Bone marrow (tissue), 2 donors: ENCODE results near the gene HNRNPLL.
"Not testable (repeated sequence)": the region's sequence is repeated elsewhere in the genome, so short reads cannot be mapped to it uniquely, and the experiment has no call there.

Experiments
- DNase-seq, 2 donors: peaks; one replicate each; lab custom pipeline; 2025; lab: John Stamatoyannopoulos, UW

Gene HNRNPLL

GRCh38 chr2:38619458-38620164, 16.9 kb upstream of the HNRNPLL start:
- DNase-seq: no peak

GRCh38 chr2:38617301-38617700, 14.6 kb upstream of the HNRNPLL start:
- DNase-seq: no peak

GRCh38 chr2:38615237-38615636, 12.5 kb upstream of the HNRNPLL start:
- DNase-seq: no peak

- no peak for DNase-seq
Measured at GRCh38 chr2:38613849-38614213, 11.1 kb upstream of the HNRNPLL start.

DNA sequence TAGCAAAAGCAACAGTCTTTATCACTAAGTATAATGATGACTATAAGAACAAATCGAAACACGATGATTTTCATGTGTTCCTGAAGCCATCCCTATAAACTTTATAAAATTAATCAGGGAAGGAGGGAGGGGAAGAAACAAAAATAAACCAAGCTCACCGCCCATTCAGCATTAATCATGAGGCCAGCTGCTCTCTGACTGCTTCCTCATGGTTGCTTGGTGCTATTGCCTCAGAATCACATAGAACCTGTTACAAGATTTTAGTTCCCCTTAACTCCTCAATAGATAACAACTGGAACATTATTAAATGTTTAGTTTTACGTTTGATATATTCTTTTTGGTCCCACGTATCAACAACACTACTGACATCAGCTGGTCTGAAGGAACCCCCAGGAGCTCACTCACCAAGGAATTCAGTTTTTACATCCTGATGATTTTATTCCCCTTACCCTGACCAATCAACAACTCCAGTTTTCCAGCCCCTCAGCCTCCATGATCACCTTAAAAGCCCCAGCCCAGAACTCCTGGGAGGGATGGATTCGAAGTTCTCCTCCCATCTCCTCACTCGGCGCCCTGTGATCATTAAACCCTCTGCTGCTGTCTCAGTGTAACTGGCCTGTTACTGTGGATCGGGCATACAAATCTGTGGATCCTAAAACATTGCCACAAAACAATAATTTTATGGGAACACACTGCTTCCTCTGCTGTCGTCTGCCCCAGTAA, 10.6 kb upstream of the HNRNPLL start:
- peak in 1 of 2 donors; percentile 8 for DNase-seq

- no peak for DNase-seq
Measured at GRCh38 chr2:38610851-38611801, 8.4 kb upstream of the HNRNPLL start.

DNA sequence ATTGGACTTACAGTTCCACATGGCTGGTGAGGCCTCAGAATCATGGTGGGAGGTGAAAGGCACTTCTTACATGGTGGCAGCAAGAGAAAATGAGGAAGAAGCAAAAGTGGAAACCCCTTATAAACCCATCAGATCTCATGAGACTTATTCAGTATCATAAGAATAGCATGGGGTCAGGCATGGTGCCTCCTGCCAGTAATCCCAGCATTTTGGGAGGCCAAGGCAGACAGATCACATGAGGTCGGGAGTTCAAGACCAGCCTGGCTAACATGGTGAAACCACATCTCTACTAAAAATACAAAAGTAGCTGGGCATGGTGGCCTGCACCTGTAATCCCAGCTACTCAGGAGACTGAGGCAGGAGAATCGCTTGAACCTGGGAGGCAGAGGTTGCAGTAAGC, 6.5 kb upstream of the HNRNPLL start:
- not testable (repeated sequence) for DNase-seq

DNA sequence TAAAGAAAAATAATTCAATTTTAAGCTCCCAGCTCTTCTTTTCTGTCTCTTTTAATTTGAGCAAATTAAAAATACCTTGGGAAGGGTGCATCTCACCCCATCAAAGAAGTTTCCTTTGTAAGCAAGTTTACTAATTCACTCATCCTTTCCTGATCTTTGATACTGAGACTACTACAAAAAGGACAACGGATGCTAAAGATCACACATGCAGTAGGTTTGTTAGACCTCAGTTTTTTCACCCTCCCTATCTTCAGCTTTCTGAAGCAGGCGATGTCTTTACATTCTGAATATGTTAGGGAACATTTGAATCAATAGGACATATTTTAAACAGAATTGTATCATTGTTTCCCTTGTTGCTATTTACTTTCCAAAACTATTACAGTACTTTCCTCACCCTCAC, 6.0 kb upstream of the HNRNPLL start:
- DNase-seq: no peak

DNA sequence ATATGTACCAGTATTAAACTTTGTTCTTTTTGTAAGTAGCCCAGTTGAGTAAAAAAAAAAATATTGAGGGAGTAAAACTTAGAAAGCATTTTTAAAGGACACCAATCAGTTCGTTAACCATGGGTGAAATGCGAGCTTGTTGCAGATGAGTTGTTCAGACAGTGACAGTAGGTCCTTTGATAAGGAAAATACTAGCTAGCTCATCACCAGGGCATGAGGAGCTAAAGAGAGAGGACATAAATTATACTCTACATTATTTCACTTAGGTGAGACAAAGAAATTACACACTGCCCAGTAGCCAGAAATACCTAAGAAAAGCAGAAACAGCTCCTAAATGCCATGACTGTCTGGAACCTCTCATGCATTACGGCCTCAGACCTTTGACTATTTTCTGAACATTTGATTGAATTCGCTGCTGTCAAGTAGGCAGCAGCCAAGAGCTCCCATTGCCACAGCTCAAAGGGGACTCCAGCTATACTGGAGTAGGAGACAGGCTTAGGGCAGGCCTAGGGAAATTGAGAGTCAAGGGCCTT, 2.6 kb upstream of the HNRNPLL start:
- DNase-seq: no peak

DNA sequence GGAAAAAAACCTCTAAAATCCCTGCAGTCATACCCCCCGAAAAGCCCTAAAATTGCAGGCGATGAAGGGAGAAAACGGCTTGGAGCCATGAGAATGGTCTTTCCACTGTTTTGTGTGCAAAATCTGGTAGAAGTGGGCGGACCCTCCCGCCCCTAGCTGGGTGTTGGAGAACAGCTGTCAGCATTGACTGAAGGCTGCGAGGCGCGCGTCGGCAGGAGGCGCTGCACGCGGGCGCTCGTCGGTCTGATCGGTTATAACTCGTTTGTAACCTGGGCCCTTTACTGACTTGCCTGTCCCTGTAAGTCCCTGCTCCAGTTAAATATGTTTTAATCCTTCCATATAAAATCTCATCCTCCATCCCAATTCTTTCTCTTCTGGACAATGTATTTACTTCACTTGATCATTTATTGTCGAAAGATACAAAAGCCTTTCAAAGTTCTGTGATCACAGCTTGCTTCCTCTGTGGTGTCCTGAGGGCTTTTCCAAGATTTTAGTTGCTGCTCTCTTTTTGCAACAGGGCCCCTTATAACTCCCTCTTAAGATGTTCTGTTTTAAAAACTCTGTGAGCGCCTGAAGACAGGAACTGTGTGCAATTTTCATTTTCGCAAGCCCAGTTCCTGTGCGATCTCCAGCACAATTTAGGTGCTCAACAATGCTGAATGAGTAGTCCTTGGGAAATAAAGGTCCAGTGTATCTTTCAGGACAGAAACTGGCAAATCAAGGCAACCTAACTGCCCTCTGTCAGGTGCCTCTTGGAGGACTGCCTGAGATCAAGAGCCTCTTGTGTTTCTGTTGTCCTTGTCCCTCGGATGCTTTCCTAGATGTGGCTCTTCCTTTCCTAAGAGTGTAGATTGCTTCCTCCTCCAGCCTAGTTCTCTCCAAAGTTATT, 918 bp upstream of the HNRNPLL start:
- DNase-seq: peak; percentile 58 to 68

DNA sequence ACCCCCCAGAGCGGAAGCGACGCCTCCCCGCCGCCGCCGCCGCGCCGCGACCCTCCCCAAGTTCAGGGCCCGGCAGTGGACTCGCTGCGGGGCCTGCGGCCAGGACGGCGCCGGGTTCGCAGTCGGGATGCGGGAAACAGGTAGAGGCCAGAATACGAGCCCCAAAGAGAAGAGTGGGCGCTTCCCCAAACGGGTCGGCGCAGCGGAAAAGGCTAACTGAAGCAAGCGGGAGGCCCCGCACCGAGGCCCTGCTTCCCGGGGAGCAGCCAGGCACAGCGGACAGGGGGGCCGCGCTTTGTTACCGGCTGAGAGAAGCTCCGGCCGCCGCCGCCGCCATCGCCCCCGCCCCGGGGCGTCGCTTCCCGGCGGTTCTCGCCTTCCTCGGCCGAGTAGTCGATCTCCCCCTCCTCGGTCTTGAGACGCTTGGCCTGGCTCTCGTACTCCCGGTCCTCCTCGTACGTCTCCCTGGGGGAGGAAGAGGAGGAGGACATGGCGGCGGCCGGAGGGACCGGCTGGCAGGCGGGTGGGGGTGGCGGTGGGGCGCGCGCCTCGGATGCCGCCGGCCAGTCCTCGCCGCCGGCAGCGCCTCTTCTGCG, 494 bp downstream of the HNRNPLL start:
- DNase-seq: peak in 1 of 2 donors; percentile 66

DNA sequence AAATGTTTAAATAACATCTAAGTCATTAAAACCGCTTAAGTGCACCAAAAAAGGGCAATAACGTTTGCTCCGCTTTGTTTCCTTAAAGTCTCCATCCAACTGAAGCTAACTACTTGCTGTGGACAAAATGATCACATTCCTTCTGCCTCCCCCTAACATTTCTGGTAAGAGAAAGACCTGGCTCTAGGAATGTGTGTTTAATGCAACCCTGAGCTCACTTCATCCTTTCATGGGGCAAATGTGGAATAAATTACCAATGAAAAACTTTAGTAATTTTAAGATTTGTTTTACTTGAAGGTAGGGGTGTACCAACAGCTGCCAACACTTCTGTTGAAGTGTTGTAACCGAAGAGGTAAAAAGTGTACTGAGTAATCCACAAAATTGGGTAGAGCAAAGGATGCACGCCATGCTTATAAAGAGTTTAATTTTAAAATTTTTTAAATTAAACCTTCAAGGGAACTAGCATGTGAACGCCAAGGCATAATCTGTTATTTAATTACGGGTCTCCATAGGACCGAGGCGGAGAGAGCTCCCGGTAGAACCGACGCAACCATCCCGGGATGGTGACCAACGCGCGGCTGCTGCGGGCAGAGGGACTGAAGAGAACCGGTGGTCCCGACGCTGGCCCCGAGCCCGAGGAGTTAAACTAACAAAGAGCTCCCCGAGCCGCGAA, 1.1 kb downstream of the HNRNPLL start:
- DNase-seq: no peak

DNA sequence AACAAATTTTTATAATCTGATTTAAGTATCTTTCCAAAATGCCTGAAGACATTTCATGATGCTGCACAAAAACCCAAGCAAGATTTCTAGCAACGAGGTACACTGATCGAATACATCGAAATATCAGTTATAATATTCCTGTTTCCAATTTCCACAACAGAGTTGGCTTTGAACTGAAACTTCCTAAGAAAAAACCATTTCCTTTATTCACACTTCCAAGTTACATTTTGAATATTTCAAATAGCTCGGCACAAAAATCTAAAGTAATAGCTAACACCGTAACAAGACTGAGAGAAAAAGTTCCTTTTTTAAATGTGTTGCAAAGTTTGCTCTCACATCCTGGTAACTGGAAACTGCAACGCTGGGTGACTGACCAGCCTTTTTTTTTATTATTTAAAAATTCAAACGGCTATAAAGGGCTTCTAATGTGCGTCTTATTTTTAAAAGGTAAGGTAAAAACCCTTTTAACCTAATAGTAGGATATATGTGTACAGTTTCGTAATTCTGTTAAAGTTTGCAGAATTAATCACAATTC, 1.7 kb downstream of the HNRNPLL start:
- no peak for DNase-seq

DNA sequence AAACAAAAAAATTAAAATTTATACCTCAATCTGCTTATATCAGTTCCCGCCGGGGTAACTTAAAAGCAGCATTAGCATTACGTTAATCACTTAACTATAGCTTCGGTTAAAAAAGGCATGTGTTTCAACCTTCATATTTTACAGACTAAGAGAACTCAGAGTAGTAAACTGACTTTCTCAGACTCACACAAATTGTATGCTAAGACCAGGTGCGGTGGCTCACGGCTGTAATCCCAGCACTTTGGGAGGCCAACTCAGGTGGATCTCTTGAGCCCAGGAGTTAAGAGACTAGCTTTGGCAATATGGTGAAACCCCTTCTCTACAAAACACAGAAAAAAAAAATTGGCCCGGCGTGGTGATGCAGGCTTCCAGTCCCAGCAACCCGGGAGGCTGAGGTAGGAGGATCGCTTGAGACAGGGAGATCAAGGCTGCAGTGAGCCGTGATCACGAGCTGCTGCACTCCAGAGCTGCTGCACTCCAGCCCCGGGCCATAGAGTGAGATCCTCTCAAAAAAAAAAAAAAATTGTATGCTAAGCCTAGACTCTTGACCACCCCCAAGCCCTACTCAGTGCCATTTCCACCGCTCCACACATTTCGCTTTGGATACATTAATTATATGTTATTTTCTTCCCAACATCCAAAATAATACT, 2.4 kb downstream of the HNRNPLL start:
- no peak for DNase-seq

GRCh38 chr2:38599706-38600105, 3.0 kb downstream of the HNRNPLL start:
- DNase-seq: no peak

- DNase-seq: no peak
Measured at GRCh38 chr2:38598991-38599295, 3.8 kb downstream of the HNRNPLL start.

- DNase-seq: no peak
Measured at GRCh38 chr2:38598200-38598990, 4.3 kb downstream of the HNRNPLL start.

DNA sequence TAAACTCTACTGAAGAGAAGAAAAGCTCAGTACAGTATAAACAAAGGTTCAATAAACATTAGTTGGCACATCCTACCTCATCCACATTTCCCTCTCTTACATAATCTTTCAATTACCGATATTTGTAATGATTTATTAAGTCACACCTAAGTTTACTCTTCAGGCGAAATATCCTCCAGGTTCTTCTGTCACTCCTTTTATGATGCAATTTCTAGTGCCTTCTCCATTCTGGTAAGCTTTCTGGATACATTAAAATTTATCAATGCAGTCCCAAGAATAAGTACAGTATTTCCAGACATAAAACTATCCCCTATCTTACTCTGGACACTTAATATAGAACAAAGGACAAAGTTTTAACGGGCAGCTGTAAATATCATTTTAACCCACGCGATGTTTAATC, 5.6 kb downstream of the HNRNPLL start:
- no peak for DNase-seq

GRCh38 chr2:38596229-38596628, 6.5 kb downstream of the HNRNPLL start:
- DNase-seq: no peak
